IMR-90 (cell line): ENCODE measurements around the gene FARP1. TPM values are rescaled to one million over a fixed set of nuclear protein-coding genes. Genes with fewer than 3 reads are reported as not detected.
A peak's percentile ranks its signal among the peaks of the same experiment; 100 is the strongest.

Experiments
- MAFK ChIP-seq: IDR thresholded peaks from 2 replicates; pipeline ENCODE4 v1.6.1; 2012; ENCODE audit warnings: low read depth, low read length, improper control_type of control experiment
- USF2 ChIP-seq: fragments of 150-350 bp; IDR thresholded peaks from 2 replicates; pipeline ENCODE4 v1.6.1; 2017; ENCODE audit warnings: mild to moderate bottlenecking, antibody characterized with exemption, low read length, low read depth
- polyA plus RNA-seq, 3 experiments: library from polyadenylated mRNA; depleted of rRNA; stranded (reverse); fragments of >200 nt; gene quantifications; 2 replicates each; pipeline ENCODE4 v1.2.3, GENCODE V29; 2012; ENCODE audit warnings: low replicate concordance in 1 of 3
- total RNA-seq: library from RNA; depleted of rRNA; stranded (reverse); fragments of >200 nt; gene quantifications from 2 replicates; pipeline ENCODE4 v1.2.3, GENCODE V29; 2012

The FARP1 gene
- total and polyA plus RNA-seq, 2 of the 4 experiments (the other 2 are of a cell fraction) = 39.6 to 57.0 TPM

GRCh38 chr13:98482476-98483444 lies 339.9 kb downstream of the FARP1 start (continued):
- TF ChIP-seq USF2 (no peak), MAFK (peak; percentile 54; the same call in 1 of the 2 replicates)
